ENCODE data around the gene NBAS.

Gene NBAS

DNA sequence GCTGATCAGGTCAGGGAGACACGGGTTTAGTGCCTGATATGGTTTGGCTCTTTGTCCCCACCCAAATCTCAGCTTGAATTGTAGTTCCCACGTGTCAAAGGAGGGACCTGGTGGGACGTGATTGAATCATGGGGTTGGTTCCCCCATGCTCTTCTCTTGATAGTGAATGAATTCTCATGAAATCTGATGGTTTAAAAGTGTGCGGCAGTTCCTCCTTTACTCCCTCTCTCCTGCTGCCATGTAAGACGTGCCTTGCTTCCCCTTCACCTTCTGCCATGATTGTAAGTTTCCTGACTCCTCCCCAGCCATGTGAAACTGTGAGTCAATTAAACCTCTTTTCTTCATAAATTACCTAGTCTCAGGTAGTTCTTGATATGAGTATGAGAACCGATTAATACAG is 424.5 kb downstream of the NBAS start:
- no peak for DNase-seq (ENCODE audit: low read depth, low spot score)

DNA sequence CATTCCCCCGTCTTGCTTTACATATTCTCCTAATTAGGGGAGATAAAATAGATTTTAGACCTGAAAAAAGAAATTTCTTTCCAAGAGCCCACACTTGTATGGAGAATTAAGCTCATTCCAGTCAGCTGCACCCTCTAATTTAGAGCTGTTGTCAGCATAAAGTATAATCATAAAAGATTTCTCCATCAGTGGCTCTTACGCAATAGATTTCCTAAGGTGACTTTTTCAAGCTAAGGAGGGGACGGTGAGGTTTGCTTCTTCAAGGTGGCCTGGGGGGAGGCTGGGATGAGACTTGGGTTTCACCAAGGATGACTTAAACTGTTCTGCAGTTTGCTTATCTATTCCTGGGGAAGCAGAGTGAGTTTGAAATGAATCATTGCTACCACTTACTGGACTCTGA is 426.2 kb downstream of the NBAS start:
- DNase-seq (ENCODE audit: low read depth, low spot score): no peak

DNA sequence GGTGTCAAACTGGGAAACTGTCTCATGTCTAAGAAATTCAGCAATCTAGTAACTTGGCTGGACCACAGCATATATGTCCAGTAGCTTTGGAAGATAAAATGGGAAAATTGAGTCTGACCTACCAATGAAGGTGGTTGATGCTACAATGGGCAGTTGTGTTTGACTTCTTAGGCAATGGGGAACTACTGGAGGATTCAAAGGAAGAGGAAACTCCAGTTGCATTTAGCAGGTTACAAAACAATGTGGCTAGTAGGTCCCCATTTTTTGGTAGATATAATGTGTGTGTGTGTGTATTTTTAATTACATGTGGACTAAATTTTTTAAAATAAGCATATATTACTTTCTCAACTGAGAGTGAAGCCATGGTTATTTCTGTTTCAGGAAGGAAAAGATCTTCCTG is 427.7 kb downstream of the NBAS start:
- DNase-seq (ENCODE audit: low read depth, low spot score): no peak

DNA sequence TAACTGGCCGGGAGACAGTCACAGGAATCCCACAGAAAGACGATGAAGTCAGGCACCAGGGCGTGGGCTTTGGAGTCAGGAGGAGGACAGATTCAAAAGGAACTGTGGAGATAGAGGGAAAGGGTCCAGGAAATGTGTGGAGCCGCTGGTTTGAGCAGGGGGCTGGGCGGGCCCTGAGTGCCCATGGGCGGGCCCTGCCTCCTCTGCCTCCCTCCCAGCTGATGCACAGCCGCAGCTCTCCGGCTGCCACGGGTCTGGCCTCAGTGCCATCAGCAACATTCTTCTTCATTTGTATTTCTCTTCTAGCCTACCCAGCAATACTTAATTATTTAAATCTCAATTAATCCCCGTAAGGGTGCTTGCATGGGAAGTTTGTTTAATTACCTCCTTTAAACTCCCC is 432.3 kb downstream of the NBAS start:
- DNase-seq (ENCODE audit: low read depth, low spot score): no peak

DNA sequence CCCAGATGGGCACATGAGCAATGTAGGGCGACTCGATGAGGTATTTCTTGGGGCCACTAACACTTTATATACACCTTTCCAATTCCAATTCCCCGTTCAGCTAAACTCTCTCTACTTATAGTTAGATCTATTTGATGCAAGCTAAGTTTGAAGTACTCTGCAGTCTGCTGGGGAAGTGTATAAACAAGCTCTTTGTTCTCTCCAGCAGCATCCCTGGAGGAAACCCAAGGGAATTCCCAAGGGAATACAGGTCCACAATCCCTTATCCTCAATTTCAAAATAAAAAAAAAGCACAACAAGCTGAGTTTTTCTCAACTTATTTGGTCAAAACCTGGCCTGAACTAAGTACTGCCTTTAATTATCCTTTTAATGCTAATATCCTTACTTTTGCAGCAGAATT is 433.3 kb downstream of the NBAS start:
- no peak for DNase-seq (ENCODE audit: low read depth, low spot score)

DNA sequence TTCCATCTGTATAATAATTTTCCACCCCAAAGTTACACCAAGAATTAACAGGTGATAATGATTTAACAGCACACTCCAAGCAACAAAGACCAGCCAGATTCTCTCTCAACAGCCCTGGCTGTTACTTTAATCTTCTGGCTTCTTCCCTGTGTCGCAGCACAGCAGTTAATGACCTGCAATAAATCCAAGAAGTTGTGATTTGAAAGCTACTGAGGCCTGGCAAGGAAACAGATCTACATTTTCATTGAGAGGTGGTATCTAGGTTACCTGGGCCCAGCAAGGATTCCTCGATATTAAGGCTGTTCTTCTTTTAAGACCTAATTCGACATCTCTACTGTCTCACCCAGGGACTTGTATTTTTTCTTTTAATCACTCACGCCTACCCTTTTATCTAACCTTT is 433.8 kb downstream of the NBAS start:
- no peak for DNase-seq (ENCODE audit: low read depth, low spot score)

DNA sequence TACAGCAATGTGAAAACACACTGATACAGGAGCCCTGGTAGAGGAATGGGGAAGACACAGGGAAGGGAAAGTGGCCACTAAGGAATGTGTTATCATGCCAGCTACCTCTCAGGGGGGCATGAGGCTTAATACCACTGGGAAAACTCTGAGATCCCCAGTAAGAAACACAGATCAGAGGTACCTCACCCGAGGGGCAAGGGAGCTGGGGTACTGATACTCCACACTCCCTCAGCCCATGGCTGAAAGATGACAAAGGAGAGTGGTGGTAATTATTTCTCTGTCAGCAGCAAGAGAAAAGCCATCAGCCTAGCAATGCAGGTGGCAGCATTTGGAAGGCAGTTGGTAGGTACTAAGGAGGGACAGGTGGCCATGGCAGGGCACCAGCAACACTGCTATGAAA is 434.8 kb downstream of the NBAS start:
- no peak for DNase-seq (ENCODE audit: low read depth, low spot score)

DNA sequence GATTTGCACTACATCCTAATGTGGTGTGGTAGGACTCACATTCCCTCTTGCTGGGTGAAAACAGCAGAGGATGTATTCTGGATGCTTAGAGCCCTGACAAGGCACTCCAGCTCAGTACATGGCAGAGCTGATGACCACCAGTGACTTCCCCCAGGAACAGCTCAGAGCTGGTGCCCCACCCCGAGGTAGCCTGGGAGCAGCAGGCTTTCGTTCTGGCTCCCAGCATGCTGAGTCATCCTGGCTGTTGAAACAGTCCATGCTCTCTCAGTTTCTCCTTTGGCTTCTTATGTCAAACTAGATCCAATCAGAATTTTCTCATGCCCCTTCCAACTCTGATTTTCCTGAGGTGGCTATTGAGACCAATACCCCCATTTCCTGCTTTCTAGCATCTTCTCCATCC is 438.2 kb downstream of the NBAS start:
- DNase-seq (ENCODE audit: low read depth, low spot score): no peak

DNA sequence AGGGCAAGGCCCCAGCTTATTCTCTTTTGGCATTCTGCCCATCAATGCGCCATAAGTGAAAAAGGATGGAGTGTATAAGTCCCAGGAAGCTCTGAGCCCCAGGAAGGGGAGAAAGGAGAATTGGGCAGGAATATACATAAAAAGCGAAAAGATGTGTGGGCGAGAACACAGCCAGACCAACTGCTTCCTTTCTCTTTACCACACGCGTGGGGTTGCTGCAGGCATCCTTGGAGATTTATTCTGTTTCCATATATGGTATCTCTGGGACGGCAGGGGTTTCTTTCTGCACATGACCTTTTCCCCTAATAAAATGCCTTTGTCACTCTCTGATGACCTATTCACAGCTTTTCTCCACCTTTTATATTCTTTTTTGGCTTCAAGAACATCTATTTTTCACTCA is 440.5 kb downstream of the NBAS start:
- DNase-seq (ENCODE audit: low read depth, low spot score): no peak

DNA sequence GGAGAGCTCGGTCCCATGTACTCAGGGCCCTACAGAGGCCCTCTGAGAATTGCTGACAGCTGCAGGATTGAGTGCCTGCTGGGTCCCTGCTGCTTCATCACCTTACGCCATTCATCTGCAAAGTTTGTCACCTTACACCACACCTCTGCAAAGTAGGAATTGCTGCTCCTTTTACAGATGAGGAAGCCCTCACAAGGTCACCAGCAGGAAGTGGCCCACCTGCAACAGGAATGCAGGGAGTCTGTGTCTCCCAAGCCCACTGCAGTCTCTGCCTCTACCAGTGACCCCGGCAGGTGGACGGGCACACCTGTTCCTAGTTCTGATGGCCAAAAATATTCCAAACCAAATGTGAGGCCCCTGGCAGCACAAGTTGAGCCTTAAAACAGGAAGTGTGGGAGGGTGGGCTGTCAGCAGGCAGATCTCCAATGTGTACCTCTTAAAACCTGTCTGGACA is 441.4 kb downstream of the NBAS start:
- no peak for DNase-seq (ENCODE audit: low read depth, low spot score)

DNA sequence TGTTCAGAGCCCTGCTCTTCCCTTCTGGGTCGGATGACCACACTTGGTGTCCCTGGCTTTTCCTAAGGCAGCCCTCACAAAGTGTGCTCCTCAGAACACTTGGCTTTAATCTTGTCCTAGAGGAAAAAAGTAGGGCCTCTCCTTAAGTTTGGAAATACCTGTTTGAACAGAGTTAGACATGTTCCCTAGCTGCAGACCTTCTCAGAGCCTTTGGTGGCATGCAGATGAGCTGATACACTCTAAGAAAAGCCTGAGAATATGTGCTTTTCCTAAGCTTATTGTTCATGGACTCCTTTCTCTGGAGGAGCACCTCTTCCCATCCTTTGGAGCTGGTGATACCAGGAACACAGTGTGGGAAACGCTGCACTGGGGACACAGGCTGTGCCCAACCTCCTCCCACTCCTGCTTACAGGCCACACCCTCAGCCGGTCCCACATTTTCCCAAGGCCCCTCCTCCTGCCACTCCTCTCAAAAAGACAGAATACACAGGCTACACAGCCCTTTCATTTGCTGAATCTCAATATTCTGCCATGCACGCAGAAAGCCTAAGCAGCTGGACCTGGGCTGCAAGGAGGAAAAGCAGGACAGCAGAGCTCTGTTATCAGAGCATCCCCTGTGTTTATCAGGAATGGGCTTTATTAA is 443.6 kb downstream of the NBAS start:
- no peak for DNase-seq (ENCODE audit: low read depth, low spot score)
